T-helper 17 cell (primary cell): Measurements from ENCODE around the gene GUCY1B1. TPM values are rescaled to one million over a fixed set of nuclear protein-coding genes. Genes with fewer than 3 reads are reported as not detected.
A peak's percentile ranks its signal among the peaks of the same experiment; 100 is the strongest.

Experiments
- ATAC-seq: fragments of 150-1000 bp; cut with Tn5 transposase; 2 replicates; pipeline ENCODE4 v1.10.0; 2021; ENCODE audit warnings: mild to moderate bottlenecking, moderate library complexity
- DNase-seq, 3 donors: peaks; one replicate each; pipeline versions ENCODE4 v3.0.0 to v3.0.0-alpha.2; 2020 to 2021
- H3K9me3 ChIP-seq: one replicate; pipeline ENCODE4 v1.7.0; 2013; ENCODE audit warnings: low read length, mild to moderate bottlenecking; ENCODE audit not compliant: control insufficient read depth, poor library complexity, severe bottlenecking
- H3K27ac Mint-ChIP-seq: one replicate; pipeline ENCODE4 v1.8.0; 2022; ENCODE audit warnings: mild to moderate bottlenecking, moderate library complexity, mixed read lengths
- H3K27me3 Mint-ChIP-seq: one replicate; pipeline ENCODE4 v1.8.0; 2022; ENCODE audit warnings: mixed read lengths
- H3K36me3 Mint-ChIP-seq: one replicate; pipeline ENCODE4 v1.8.0; 2022; ENCODE audit warnings: low read depth, mixed read lengths
- H3K4me1 Mint-ChIP-seq: one replicate; pipeline ENCODE4 v1.8.0; 2022; ENCODE audit warnings: mild to moderate bottlenecking, mixed read lengths
- H3K4me3 Mint-ChIP-seq: one replicate; pipeline ENCODE4 v1.8.0; 2022; ENCODE audit warnings: mild to moderate bottlenecking, moderate library complexity, mixed read lengths
- total RNA-seq, 4 donors: library from RNA in 2 of 4; stranded (reverse) in 2 of 4; gene quantifications; one replicate each; pipeline ENCODE4 v1.2.3 and lab custom pipeline; 2022 to 2026

The GUCY1B1 gene
- 10 to 100 TPM in 1 of 2 donors, under 1 TPM in 1; 0.75 to 15.3 TPM for total RNA-seq
- total RNA-seq (lab: John Stamatoyannopoulos, UW), result 0 to 0.35 reads per million in 2 donors

- H3K36me3 Mint-ChIP-seq, result peaks cover 2% of the 10 kb centered on the region
- H3K27me3 Mint-ChIP-seq, result peaks cover 31% of the 10 kb centered on the region
- H3K4me3 Mint-ChIP-seq, result peak within 1 kb of the TSS; percentile 62
- DNase-seq, result peak in 1 of 3 donors; percentile 39
- peak; percentile 97 for ATAC-seq
- no peaks in the 10 kb centered on the region for H3K4me1 Mint-ChIP-seq
- no peak within 1 kb of the TSS for H3K27ac Mint-ChIP-seq
- no peaks in the 10 kb centered on the region for H3K9me3 ChIP-seq
These were observed at the start of gene GUCY1B1 for GRCh38 chr4:155758481-155759371. Gene GUCY1B1 (plus strand): TSS chr4:155759021. CDS start chr4:155759141, 120 bp downstream.

GRCh38 chr4:155709918-155710317 lies 48.9 kb upstream of the GUCY1B1 start:
- no peaks in the 10 kb centered on the region for H3K36me3 Mint-ChIP-seq
- no peaks in the 10 kb centered on the region for H3K9me3 ChIP-seq
- peaks cover 11% of the 10 kb centered on the region for H3K27me3 Mint-ChIP-seq
- no peaks in the 10 kb centered on the region for H3K4me1 Mint-ChIP-seq
- no peak for DNase-seq
- ATAC-seq, result no peak
- no peak overlapping the region for H3K4me3 Mint-ChIP-seq
- no peak overlapping the region for H3K27ac Mint-ChIP-seq

GRCh38 chr4:155711556-155711955 lies 47.3 kb upstream of the GUCY1B1 start:
- ATAC-seq (no peak), DNase-seq (no peak)
- no peaks in the 10 kb centered on the region for H3K4me1 Mint-ChIP-seq
- H3K36me3 Mint-ChIP-seq, result no peaks in the 10 kb centered on the region
- H3K27ac Mint-ChIP-seq, result no peak overlapping the region
- H3K4me3 Mint-ChIP-seq, result no peak overlapping the region
- no peaks in the 10 kb centered on the region for H3K9me3 ChIP-seq
- peaks cover 11% of the 10 kb centered on the region for H3K27me3 Mint-ChIP-seq

- ATAC-seq (no peak), DNase-seq (no peak)
- Mint-ChIP-seq H3K4me1 (no peaks in the 10 kb centered on the region), H3K36me3 (no peaks in the 10 kb centered on the region), H3K27ac (no peak overlapping the region), H3K27me3 (peaks cover 11% of the 10 kb centered on the region), H3K4me3 (no peak overlapping the region)
- no peaks in the 10 kb centered on the region for H3K9me3 ChIP-seq
These were observed 46.0 kb upstream of the GUCY1B1 start for GRCh38 chr4:155712846-155713245.

GRCh38 chr4:155713911-155714310 lies 44.9 kb upstream of the GUCY1B1 start:
- Mint-ChIP-seq H3K4me3 (no peak overlapping the region), H3K27ac (no peak overlapping the region), H3K27me3 (peaks cover 11% of the 10 kb centered on the region), H3K36me3 (no peaks in the 10 kb centered on the region), H3K4me1 (no peaks in the 10 kb centered on the region)
- no peak for ATAC-seq
- no peaks in the 10 kb centered on the region for H3K9me3 ChIP-seq
- DNase-seq, result no peak

GRCh38 chr4:155722336-155722735 lies 36.5 kb upstream of the GUCY1B1 start:
- DNase-seq, result no peak
- no peak for ATAC-seq
- H3K36me3 Mint-ChIP-seq, result no peaks in the 10 kb centered on the region
- no peaks in the 10 kb centered on the region for H3K4me1 Mint-ChIP-seq
- H3K27me3 Mint-ChIP-seq, result no peaks in the 10 kb centered on the region
- H3K9me3 ChIP-seq, result no peaks in the 10 kb centered on the region
- no peak overlapping the region for H3K27ac Mint-ChIP-seq
- H3K4me3 Mint-ChIP-seq, result no peak overlapping the region

GRCh38 chr4:155722816-155723499 lies 35.9 kb upstream of the GUCY1B1 start:
- no peaks in the 10 kb centered on the region for H3K27me3 Mint-ChIP-seq
- H3K4me3 Mint-ChIP-seq, result no peak overlapping the region
- DNase-seq (no peak), ATAC-seq (no peak)
- H3K4me1 Mint-ChIP-seq, result no peaks in the 10 kb centered on the region
- H3K9me3 ChIP-seq, result no peaks in the 10 kb centered on the region
- H3K27ac Mint-ChIP-seq, result no peak overlapping the region
- H3K36me3 Mint-ChIP-seq, result no peaks in the 10 kb centered on the region

- H3K4me3 Mint-ChIP-seq, result no peak overlapping the region
- DNase-seq (no peak), ATAC-seq (no peak)
- no peaks in the 10 kb centered on the region for H3K27me3 Mint-ChIP-seq
- H3K4me1 Mint-ChIP-seq, result no peaks in the 10 kb centered on the region
- H3K36me3 Mint-ChIP-seq, result no peaks in the 10 kb centered on the region
- no peak overlapping the region for H3K27ac Mint-ChIP-seq
- no peaks in the 10 kb centered on the region for H3K9me3 ChIP-seq
These were observed 34.1 kb upstream of the GUCY1B1 start for GRCh38 chr4:155724731-155725130.

GRCh38 chr4:155734065-155734464 lies 24.8 kb upstream of the GUCY1B1 start:
- no peak overlapping the region for H3K4me3 Mint-ChIP-seq
- no peaks in the 10 kb centered on the region for H3K36me3 Mint-ChIP-seq
- no peak overlapping the region for H3K27ac Mint-ChIP-seq
- DNase-seq, result no peak
- ATAC-seq, result no peak
- H3K4me1 Mint-ChIP-seq, result no peaks in the 10 kb centered on the region
- H3K9me3 ChIP-seq, result no peaks in the 10 kb centered on the region
- peaks cover 6% of the 10 kb centered on the region for H3K27me3 Mint-ChIP-seq

- no peaks in the 10 kb centered on the region for H3K36me3 Mint-ChIP-seq
- no peak overlapping the region for H3K4me3 Mint-ChIP-seq
- no peak for DNase-seq
- no peak for ATAC-seq
- H3K27ac Mint-ChIP-seq, result no peak overlapping the region
- no peaks in the 10 kb centered on the region for H3K4me1 Mint-ChIP-seq
- no peaks in the 10 kb centered on the region for H3K9me3 ChIP-seq
- peaks cover 6% of the 10 kb centered on the region for H3K27me3 Mint-ChIP-seq
These were observed 23.9 kb upstream of the GUCY1B1 start for GRCh38 chr4:155734951-155735350.

GRCh38 chr4:155735496-155735895 lies 23.3 kb upstream of the GUCY1B1 start:
- Mint-ChIP-seq H3K27me3 (peaks cover 6% of the 10 kb centered on the region), H3K4me1 (no peaks in the 10 kb centered on the region)

GRCh38 chr4:155738548-155738947 lies 20.3 kb upstream of the GUCY1B1 start:
- DNase-seq, result no peak
- peaks cover 10% of the 10 kb centered on the region for H3K27me3 Mint-ChIP-seq
- no peak overlapping the region for H3K27ac Mint-ChIP-seq
- H3K9me3 ChIP-seq, result no peaks in the 10 kb centered on the region
- no peaks in the 10 kb centered on the region for H3K4me1 Mint-ChIP-seq
- no peaks in the 10 kb centered on the region for H3K36me3 Mint-ChIP-seq
- no peak for ATAC-seq
- no peak overlapping the region for H3K4me3 Mint-ChIP-seq

More at GRCh38 chr4:155735496-155735895, 23.3 kb upstream of the GUCY1B1 start:
- Mint-ChIP-seq H3K36me3 (no peaks in the 10 kb centered on the region), H3K27ac (no peak overlapping the region), H3K4me3 (no peak overlapping the region)
- ATAC-seq, result no peak
- no peaks in the 10 kb centered on the region for H3K9me3 ChIP-seq
- no peak for DNase-seq

GRCh38 chr4:155741546-155741945 lies 17.3 kb upstream of the GUCY1B1 start:
- ATAC-seq (no peak), DNase-seq (no peak)
- H3K9me3 ChIP-seq, result no peaks in the 10 kb centered on the region
- Mint-ChIP-seq H3K4me1 (no peaks in the 10 kb centered on the region), H3K27me3 (peaks cover 10% of the 10 kb centered on the region), H3K36me3 (no peaks in the 10 kb centered on the region), H3K4me3 (no peak overlapping the region), H3K27ac (no peak overlapping the region)
